Measurements from ENCODE around the gene PRKN. TPM values are rescaled to one million over a fixed set of nuclear protein-coding genes. Genes with fewer than 3 reads are reported as not detected.

PRKN gene
- total RNA-seq, 6 experiments from 2014 or later, result 0.32 TPM; not detected in 5

- H3K36me3 Mint-ChIP-seq (ENCODE audit: low read depth), result peaks cover 10% of the 10 kb centered on the region; the same call in 1 of the 2 replicates
- H3K4me1 Mint-ChIP-seq (ENCODE audit: low read depth), result no peaks in the 10 kb centered on the region
- no peaks in the 10 kb centered on the region; the same call in 1 of the 2 replicates for H3K27me3 Mint-ChIP-seq (ENCODE audit: insufficient read depth)
- H3K4me3 Mint-ChIP-seq, result no peak overlapping the region
- no peak for DNase-seq
- TF ChIP-seq, protein P1, sequence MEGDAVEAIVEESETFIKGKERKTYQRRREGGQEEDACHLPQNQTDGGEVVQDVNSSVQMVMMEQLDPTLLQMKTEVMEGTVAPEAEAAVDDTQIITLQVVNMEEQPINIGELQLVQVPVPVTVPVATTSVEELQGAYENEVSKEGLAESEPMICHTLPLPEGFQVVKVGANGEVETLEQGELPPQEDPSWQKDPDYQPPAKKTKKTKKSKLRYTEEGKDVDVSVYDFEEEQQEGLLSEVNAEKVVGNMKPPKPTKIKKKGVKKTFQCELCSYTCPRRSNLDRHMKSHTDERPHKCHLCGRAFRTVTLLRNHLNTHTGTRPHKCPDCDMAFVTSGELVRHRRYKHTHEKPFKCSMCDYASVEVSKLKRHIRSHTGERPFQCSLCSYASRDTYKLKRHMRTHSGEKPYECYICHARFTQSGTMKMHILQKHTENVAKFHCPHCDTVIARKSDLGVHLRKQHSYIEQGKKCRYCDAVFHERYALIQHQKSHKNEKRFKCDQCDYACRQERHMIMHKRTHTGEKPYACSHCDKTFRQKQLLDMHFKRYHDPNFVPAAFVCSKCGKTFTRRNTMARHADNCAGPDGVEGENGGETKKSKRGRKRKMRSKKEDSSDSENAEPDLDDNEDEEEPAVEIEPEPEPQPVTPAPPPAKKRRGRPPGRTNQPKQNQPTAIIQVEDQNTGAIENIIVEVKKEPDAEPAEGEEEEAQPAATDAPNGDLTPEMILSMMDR (IDR thresholded peaks at IDR 0.05), result no peak
- peaks cover 52% of the 10 kb centered on the region for H3K9me3 Mint-ChIP-seq
- H3K27ac Mint-ChIP-seq, result no peak overlapping the region
These were observed 173.0 kb downstream of the PRKN start for GRCh38 chr6:162554531-162554930.

DNA sequence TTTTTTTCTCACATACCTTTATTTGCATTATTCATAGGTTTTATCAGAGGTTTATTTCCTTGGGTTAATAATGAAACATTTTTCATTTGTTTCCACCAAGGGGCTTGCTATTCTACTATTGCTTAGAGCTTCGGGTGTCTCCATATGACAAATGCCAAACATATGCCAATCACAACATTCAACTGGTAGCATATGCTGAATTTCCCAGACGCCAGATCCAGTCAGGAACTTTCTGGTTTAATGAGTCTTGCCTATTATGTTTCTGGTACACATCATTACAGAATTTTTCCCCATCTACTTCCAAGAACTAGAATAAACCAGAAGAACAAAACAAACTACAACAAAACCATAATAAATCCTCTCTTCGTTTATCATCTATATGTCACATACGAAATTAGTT lies 180.7 kb downstream of the PRKN start:
- Mint-ChIP-seq H3K27ac (no peak overlapping the region), H3K4me1 (ENCODE audit: low read depth) (no peaks in the 10 kb centered on the region), H3K36me3 (ENCODE audit: low read depth) (0 out of 2 replicates have a peak, but pooled peaks cover 7% of the 10 kb centered on the region), H3K9me3 (peaks cover 57% of the 10 kb centered on the region), H3K27me3 (ENCODE audit: insufficient read depth) (no peaks in the 10 kb centered on the region), H3K4me3 (no peak overlapping the region)
- TF ChIP-seq, protein P1 (IDR thresholded peaks at IDR 0.05), result no peak
- no peak for DNase-seq

DNA sequence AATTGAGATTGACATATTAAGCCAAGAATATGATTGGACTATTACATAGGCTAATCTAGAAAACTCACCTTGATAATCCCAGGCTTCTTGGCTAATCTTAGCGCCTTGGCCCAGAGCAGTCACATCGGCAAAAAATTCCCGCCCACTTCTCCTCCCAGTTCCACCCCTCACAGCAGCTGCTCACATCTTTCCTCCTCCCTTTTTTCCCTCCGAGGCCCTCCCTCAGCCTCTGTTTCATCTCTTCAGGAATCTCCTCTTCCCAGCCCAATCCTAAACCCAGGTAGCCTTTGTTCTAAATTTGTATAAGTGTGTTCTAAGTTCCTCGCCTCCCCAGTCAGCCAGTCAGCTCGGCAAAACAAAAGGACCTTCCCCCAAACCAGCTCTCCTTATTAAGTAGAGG lies 184.3 kb downstream of the PRKN start:
- no peak for DNase-seq
- Mint-ChIP-seq H3K9me3 (peaks cover 57% of the 10 kb centered on the region), H3K4me3 (no peak overlapping the region), H3K27ac (no peak overlapping the region), H3K4me1 (ENCODE audit: low read depth) (no peaks in the 10 kb centered on the region), H3K27me3 (ENCODE audit: insufficient read depth) (no peaks in the 10 kb centered on the region), H3K36me3 (ENCODE audit: low read depth) (0 out of 2 replicates have a peak, but pooled peaks cover 7% of the 10 kb centered on the region)
- TF ChIP-seq, protein P1 (IDR thresholded peaks at IDR 0.05), result no peak

DNA sequence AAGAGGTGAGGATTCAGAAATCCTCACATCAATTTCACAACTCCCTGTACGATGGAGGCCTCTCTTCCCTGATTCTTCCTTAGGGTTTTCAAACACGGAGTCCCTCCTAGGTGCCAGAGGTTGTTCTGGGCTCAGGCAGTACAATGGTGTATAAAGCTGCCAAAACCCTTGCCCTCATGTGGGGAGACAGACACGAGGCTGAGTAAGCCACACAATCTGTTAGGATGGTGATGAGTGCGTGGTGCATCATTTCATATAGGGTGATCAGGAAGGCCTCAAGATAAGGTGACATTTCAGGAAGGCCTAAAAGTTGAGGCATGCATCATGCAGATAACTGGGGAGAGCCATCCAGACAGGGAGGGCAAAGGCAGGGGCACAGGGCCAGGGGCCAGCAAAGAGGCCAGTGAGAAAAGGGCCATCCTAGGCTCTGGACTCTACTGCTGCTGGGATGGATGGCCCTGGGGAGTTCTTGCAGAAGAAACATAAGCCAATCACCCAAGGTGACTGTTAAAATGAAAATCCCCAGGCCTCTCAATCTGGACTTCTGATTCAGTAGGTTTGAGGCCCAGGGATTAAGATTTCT lies 186.5 kb downstream of the PRKN start:
- Mint-ChIP-seq H3K36me3 (ENCODE audit: low read depth) (peaks cover 6% of the 10 kb centered on the region; the same call in 1 of the 2 replicates), H3K4me3 (no peak overlapping the region), H3K4me1 (ENCODE audit: low read depth) (no peaks in the 10 kb centered on the region), H3K9me3 (peaks cover 47% of the 10 kb centered on the region), H3K27ac (no peak overlapping the region), H3K27me3 (ENCODE audit: insufficient read depth) (no peaks in the 10 kb centered on the region; the same call in 1 of the 2 replicates)
- TF ChIP-seq, protein P1 (IDR thresholded peaks at IDR 0.05), result no peak
- DNase-seq, result no peak

GRCh38 chr6:162539321-162539720 lies 188.2 kb downstream of the PRKN start:
- no peak for DNase-seq
- Mint-ChIP-seq H3K27ac (no peak overlapping the region), H3K9me3 (peaks cover 54% of the 10 kb centered on the region), H3K27me3 (ENCODE audit: insufficient read depth) (no peaks in the 10 kb centered on the region; the same call in 1 of the 2 replicates), H3K4me3 (no peak overlapping the region), H3K4me1 (ENCODE audit: low read depth) (no peaks in the 10 kb centered on the region), H3K36me3 (ENCODE audit: low read depth) (peaks cover 6% of the 10 kb centered on the region; the same call in 1 of the 2 replicates)
- TF ChIP-seq, protein P1 (IDR thresholded peaks at IDR 0.05), result no peak
